WTC11 (cell line): ENCODE measurements around the gene IGFN1. TPM values are rescaled to one million over a fixed set of nuclear protein-coding genes. Genes with fewer than 3 reads are reported as not detected.

Experiments used
- ATAC-seq: fragments of 200-7000 bp; cut with Tn5 transposase; 2 replicates; pipeline ENCODE4 v1.10.0; 2021; ENCODE audit warnings: mild to moderate bottlenecking, moderate library complexity
- CTCF ChIA-PET: fragments of 300-600 bp; sonication (Branson Sonifier 250); formaldehyde crosslinking; loops from one replicate; lab custom pipeline; 2021; ENCODE audit warnings: antibody characterized with exemption; lab: Charles Lee
- POLR2A ChIA-PET: fragments of 350-600 bp; sonication (Branson Sonifier 250); formaldehyde crosslinking; loops from one replicate; lab custom pipeline; 2021; ENCODE audit warnings: antibody characterized with exemption; lab: Charles Lee
- DNase-seq: peaks from one replicate; pipeline ENCODE4 v3.0.0; 2021; ENCODE audit warnings: low spot score
- H3K27ac Mint-ChIP-seq: 2 replicates; pipeline ENCODE4 v1.8.0; 2021; ENCODE audit warnings: mixed read lengths
- H3K27me3 Mint-ChIP-seq: 2 replicates; pipeline ENCODE4 v1.8.0; 2021; ENCODE audit warnings: low read depth, mild to moderate bottlenecking, moderate library complexity, mixed read lengths
- H3K36me3 Mint-ChIP-seq: 2 replicates; pipeline ENCODE4 v1.8.0; 2021; ENCODE audit warnings: mixed read lengths
- H3K4me1 Mint-ChIP-seq: 2 replicates; pipeline ENCODE4 v1.8.0; 2022; ENCODE audit warnings: mixed read lengths
- H3K4me3 Mint-ChIP-seq: 2 replicates; pipeline ENCODE4 v1.8.0; 2021; ENCODE audit warnings: mild to moderate bottlenecking, moderate library complexity, mixed read lengths
- H3K9me3 Mint-ChIP-seq: 2 replicates; pipeline ENCODE4 v1.8.0; 2021; ENCODE audit warnings: mixed read lengths
- ATF2 ChIP-seq: sonication (generic); formaldehyde crosslinking; IDR thresholded peaks from 2 replicates; pipeline ENCODE4 v1.8.1; 2022; ENCODE audit warnings: low read depth, missing genetic modification reagents, borderline replicate concordance
- ATF3 ChIP-seq: sonication (generic); formaldehyde crosslinking; conservative IDR thresholded peaks from 2 replicates; pipeline ENCODE4 v1.8.1; 2022; ENCODE audit warnings: mild to moderate bottlenecking, missing genetic modification reagents
- CDX4 ChIP-seq: fragments of 250-450 bp; sonication (Bioruptor Pico); IDR thresholded peaks from 2 replicates; pipeline ENCODE4 v1.9.0; 2021; ENCODE audit warnings: moderate library complexity, mild to moderate bottlenecking, inconsistent platforms, borderline replicate concordance
- E2F4 ChIP-seq: sonication (generic); formaldehyde crosslinking; IDR thresholded peaks from 2 replicates; pipeline ENCODE4 v1.8.1; 2022; ENCODE audit warnings: low read depth, mild to moderate bottlenecking, moderate library complexity, missing genetic modification reagents, borderline replicate concordance
- MYBL2 ChIP-seq: sonication (generic); formaldehyde crosslinking; IDR thresholded peaks from 2 replicates; pipeline ENCODE4 v1.8.1; 2023; ENCODE audit warnings: mild to moderate bottlenecking, moderate library complexity, missing genetic modification reagents
- NFYB ChIP-seq: sonication (generic); formaldehyde crosslinking; conservative IDR thresholded peaks from 2 replicates; pipeline ENCODE4 v1.8.0; 2022; ENCODE audit warnings: low read depth, missing genetic modification reagents
- NR3C1 ChIP-seq: sonication (generic); formaldehyde crosslinking; conservative IDR thresholded peaks from 2 replicates; pipeline ENCODE4 v1.8.1; 2023; ENCODE audit warnings: low read depth, mild to moderate bottlenecking, missing genetic modification reagents
- SMAD4 ChIP-seq: sonication (generic); formaldehyde crosslinking; IDR thresholded peaks from 2 replicates; pipeline ENCODE4 v1.8.0; 2022; ENCODE audit warnings: mild to moderate bottlenecking, missing genetic modification reagents
- ZNF232 ChIP-seq: sonication (generic); formaldehyde crosslinking; IDR thresholded peaks from 2 replicates; pipeline ENCODE4 v1.8.0; 2022; ENCODE audit warnings: mild to moderate bottlenecking, missing genetic modification reagents
- ZNF281 ChIP-seq: sonication (generic); formaldehyde crosslinking; IDR thresholded peaks from 2 replicates; pipeline ENCODE4 v1.8.0; 2023; ENCODE audit warnings: mild to moderate bottlenecking, missing genetic modification reagents
- ZNF317 ChIP-seq: sonication (generic); formaldehyde crosslinking; IDR thresholded peaks from 2 replicates; pipeline ENCODE4 v1.8.1; 2023; ENCODE audit warnings: low read depth, mild to moderate bottlenecking, moderate library complexity, missing genetic modification reagents, borderline replicate concordance
- ZNF396 ChIP-seq: fragments of 250-450 bp; sonication (Bioruptor Pico); IDR thresholded peaks from 2 replicates; pipeline ENCODE4 v1.8.0; 2021; ENCODE audit warnings: mild to moderate bottlenecking, moderate library complexity, borderline replicate concordance
- ZNF416 ChIP-seq: fragments of 250-450 bp; sonication (Bioruptor Pico); IDR thresholded peaks from 2 replicates; pipeline ENCODE4 v1.9.0; 2021; ENCODE audit warnings: mild to moderate bottlenecking, inconsistent platforms
- total RNA-seq: library from RNA; stranded (reverse); gene quantifications from 3 replicates; pipeline ENCODE4 v1.2.3, GENCODE V29; 2021
- TF ChIP-seq, protein P1 (sequence below): sonication (generic); formaldehyde crosslinking; IDR thresholded peaks from 2 replicates; pipeline ENCODE4 v1.8.0; 2022; ENCODE audit warnings: missing genetic modification reagents
- TF ChIP-seq, protein P2 (sequence below): sonication (generic); formaldehyde crosslinking; IDR thresholded peaks from 2 replicates; pipeline ENCODE4 v1.8.1; 2022; ENCODE audit warnings: mild to moderate bottlenecking, missing genetic modification reagents, moderate library complexity, borderline replicate concordance
- TF ChIP-seq, protein P3 (sequence below): fragments of 200-600 bp; IDR thresholded peaks from 2 replicates; pipeline ENCODE4 v1.8.0; 2022; ENCODE audit warnings: antibody characterized with exemption

Gene IGFN1
- total RNA-seq, 1 experiment from 2014 or later, result 0.11 TPM

- DNase-seq, result no peak
- CTCF ChIA-PET, result no interaction called here
- ATAC-seq, result no peak; the same call in 1 of the 2 replicates
- H3K4me1 Mint-ChIP-seq, result 0 out of 2 replicates have a peak, but pooled peaks cover 4% of the 10 kb centered on the region
- TF ChIP-seq ZNF281 (CRISPR knock-in tag), result no peak
- TF ChIP-seq, protein P1, sequence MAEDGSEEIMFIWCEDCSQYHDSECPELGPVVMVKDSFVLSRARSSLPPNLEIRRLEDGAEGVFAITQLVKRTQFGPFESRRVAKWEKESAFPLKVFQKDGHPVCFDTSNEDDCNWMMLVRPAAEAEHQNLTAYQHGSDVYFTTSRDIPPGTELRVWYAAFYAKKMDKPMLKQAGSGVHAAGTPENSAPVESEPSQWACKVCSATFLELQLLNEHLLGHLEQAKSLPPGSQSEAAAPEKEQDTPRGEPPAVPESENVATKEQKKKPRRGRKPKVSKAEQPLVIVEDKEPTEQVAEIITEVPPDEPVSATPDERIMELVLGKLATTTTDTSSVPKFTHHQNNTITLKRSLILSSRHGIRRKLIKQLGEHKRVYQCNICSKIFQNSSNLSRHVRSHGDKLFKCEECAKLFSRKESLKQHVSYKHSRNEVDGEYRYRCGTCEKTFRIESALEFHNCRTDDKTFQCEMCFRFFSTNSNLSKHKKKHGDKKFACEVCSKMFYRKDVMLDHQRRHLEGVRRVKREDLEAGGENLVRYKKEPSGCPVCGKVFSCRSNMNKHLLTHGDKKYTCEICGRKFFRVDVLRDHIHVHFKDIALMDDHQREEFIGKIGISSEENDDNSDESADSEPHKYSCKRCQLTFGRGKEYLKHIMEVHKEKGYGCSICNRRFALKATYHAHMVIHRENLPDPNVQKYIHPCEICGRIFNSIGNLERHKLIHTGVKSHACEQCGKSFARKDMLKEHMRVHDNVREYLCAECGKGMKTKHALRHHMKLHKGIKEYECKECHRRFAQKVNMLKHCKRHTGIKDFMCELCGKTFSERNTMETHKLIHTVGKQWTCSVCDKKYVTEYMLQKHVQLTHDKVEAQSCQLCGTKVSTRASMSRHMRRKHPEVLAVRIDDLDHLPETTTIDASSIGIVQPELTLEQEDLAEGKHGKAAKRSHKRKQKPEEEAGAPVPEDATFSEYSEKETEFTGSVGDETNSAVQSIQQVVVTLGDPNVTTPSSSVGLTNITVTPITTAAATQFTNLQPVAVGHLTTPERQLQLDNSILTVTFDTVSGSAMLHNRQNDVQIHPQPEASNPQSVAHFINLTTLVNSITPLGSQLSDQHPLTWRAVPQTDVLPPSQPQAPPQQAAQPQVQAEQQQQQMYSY (CRISPR knock-in tag), result no peak
- no peak for TF ChIP-seq ZNF232 (CRISPR knock-in tag)
- TF ChIP-seq SMAD4 (CRISPR knock-in tag), result no peak
- TF ChIP-seq ZNF396, result no peak
- TF ChIP-seq NFYB (CRISPR knock-in tag), result no peak
- no peak for TF ChIP-seq ZNF317 (CRISPR knock-in tag)
- TF ChIP-seq ATF2, result no peak
- TF ChIP-seq ZNF416, result no peak
- TF ChIP-seq MYBL2 (CRISPR knock-in tag), result no peak
- TF ChIP-seq ATF3, result no peak
- TF ChIP-seq, protein P2, sequence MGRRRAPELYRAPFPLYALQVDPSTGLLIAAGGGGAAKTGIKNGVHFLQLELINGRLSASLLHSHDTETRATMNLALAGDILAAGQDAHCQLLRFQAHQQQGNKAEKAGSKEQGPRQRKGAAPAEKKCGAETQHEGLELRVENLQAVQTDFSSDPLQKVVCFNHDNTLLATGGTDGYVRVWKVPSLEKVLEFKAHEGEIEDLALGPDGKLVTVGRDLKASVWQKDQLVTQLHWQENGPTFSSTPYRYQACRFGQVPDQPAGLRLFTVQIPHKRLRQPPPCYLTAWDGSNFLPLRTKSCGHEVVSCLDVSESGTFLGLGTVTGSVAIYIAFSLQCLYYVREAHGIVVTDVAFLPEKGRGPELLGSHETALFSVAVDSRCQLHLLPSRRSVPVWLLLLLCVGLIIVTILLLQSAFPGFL, result no peak
- TF ChIP-seq NR3C1 (CRISPR knock-in tag), result no peak
- no peak for TF ChIP-seq CDX4 (CRISPR knock-in tag)
- TF ChIP-seq E2F4, result no peak
- TF ChIP-seq, protein P3, sequence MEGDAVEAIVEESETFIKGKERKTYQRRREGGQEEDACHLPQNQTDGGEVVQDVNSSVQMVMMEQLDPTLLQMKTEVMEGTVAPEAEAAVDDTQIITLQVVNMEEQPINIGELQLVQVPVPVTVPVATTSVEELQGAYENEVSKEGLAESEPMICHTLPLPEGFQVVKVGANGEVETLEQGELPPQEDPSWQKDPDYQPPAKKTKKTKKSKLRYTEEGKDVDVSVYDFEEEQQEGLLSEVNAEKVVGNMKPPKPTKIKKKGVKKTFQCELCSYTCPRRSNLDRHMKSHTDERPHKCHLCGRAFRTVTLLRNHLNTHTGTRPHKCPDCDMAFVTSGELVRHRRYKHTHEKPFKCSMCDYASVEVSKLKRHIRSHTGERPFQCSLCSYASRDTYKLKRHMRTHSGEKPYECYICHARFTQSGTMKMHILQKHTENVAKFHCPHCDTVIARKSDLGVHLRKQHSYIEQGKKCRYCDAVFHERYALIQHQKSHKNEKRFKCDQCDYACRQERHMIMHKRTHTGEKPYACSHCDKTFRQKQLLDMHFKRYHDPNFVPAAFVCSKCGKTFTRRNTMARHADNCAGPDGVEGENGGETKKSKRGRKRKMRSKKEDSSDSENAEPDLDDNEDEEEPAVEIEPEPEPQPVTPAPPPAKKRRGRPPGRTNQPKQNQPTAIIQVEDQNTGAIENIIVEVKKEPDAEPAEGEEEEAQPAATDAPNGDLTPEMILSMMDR, result no peak
- TF ChIP-seq, all 79 proteins: peak for 0
- Mint-ChIP-seq H3K27me3 (no peaks in the 10 kb centered on the region), H3K36me3 (no peaks in the 10 kb centered on the region), H3K4me3 (no peak overlapping the region), H3K9me3 (no peaks in the 10 kb centered on the region), H3K27ac (no peak overlapping the region)
- POLR2A ChIA-PET, result no interaction called here
Measured at GRCh38 chr1:201272799-201273198, 82.2 kb downstream of the IGFN1 start.
